Endodermal cell (in vitro differentiated cells): ENCODE measurements around the gene SRMS. TPM values are rescaled to one million over a fixed set of nuclear protein-coding genes. Genes with fewer than 3 reads are reported as not detected.

Experiments used
- DNase-seq: peaks from one replicate; pipeline ENCODE4 v3.0.0-alpha.2; 2017
- H3K27ac ChIP-seq: 2 replicates; pipeline ENCODE4 v1.5.1; 2013; ENCODE audit warnings: mild to moderate bottlenecking, low read depth, low read length, moderate library complexity
- H3K27me3 ChIP-seq: 2 replicates; pipeline ENCODE4 v1.6.1; 2013; ENCODE audit warnings: mild to moderate bottlenecking, low read length, moderate library complexity; ENCODE audit not compliant: insufficient read depth, control insufficient read depth, poor library complexity, severe bottlenecking
- H3K36me3 ChIP-seq: 2 replicates; pipeline ENCODE4 v1.7.0; 2013; ENCODE audit warnings: mild to moderate bottlenecking, low read length, moderate library complexity; ENCODE audit not compliant: control insufficient read depth, insufficient read depth
- H3K4me1 ChIP-seq: one replicate; pipeline ENCODE4 v1.7.0; 2013; ENCODE audit warnings: low read length; ENCODE audit not compliant: control insufficient read depth, insufficient read depth
- H3K4me3 ChIP-seq: 2 replicates; pipeline ENCODE4 v1.5.1; 2013; ENCODE audit warnings: mild to moderate bottlenecking, low read length, moderate library complexity
- H3K9ac ChIP-seq: 2 replicates; pipeline ENCODE4 v1.6.1; 2013; ENCODE audit warnings: mild to moderate bottlenecking, low read length, moderate library complexity; ENCODE audit not compliant: poor library complexity, severe bottlenecking; ENCODE audit errors: extremely low read depth
- H3K9me3 ChIP-seq: 2 replicates; pipeline ENCODE4 v1.6.1; 2013; ENCODE audit warnings: mild to moderate bottlenecking, low read length, moderate library complexity; ENCODE audit not compliant: control insufficient read depth
- H3K27ac Mint-ChIP-seq: 2 replicates; pipeline ENCODE4 v1.8.0; 2020; ENCODE audit warnings: mixed read lengths
- H3K27me3 Mint-ChIP-seq: 2 replicates; pipeline ENCODE4 v1.8.0; 2021; ENCODE audit warnings: mild to moderate bottlenecking, mixed read lengths; ENCODE audit not compliant: insufficient read depth
- H3K36me3 Mint-ChIP-seq: 2 replicates; pipeline ENCODE4 v1.8.0; 2020; ENCODE audit warnings: low read depth, mixed read lengths
- H3K4me1 Mint-ChIP-seq: 2 replicates; pipeline ENCODE4 v1.8.0; 2020; ENCODE audit warnings: mixed read lengths
- H3K4me3 Mint-ChIP-seq: 2 replicates; pipeline ENCODE4 v1.8.0; 2020; ENCODE audit warnings: mild to moderate bottlenecking, moderate library complexity, mixed read lengths
- H3K9me3 Mint-ChIP-seq: 2 replicates; pipeline ENCODE4 v1.8.0; 2020; ENCODE audit warnings: mild to moderate bottlenecking, mixed read lengths
- CTCF ChIP-seq: fragments of 200-600 bp; sonication (generic); conservative IDR thresholded peaks from 2 replicates; pipeline ENCODE4 v1.5.0; 2021; ENCODE audit warnings: antibody characterized with exemption, mild to moderate bottlenecking
- WGBS, 2 experiments: methylation state at CpG; one replicate each; pipeline versions ENCODE4 v1.1.5 to v1.1.7; 2013; ENCODE audit warnings: missing lambda C conversion rate in 2 of 2, mixed read lengths in 1 of 2; ENCODE audit not compliant: insufficient coverage in 1 of 2, insufficient read length in 1 of 2; 5-methylcytosine and 5-hydroxymethylcytosine counted together
- total RNA-seq, 2 donors: library from RNA; stranded (reverse); fragmentation: NEBNext Ultra II Directional in 1 of 2; extraction: Animal tissue kit (Norgen Biotek cat#: 25700) in 1 of 2; gene quantifications; 2 replicates in 1 of 2; 3 replicates in 1 of 2; pipeline ENCODE4 v1.2.1, GENCODE V29; 2021

The SRMS gene
- total RNA-seq, 2 donors from 2014 or later, result not detected

- TF ChIP-seq CTCF, result no peak
- no peaks in the 10 kb centered on the region for H3K4me1 ChIP-seq
- no peak overlapping the region for H3K4me3 ChIP-seq
- no peaks in the 10 kb centered on the region for H3K27me3 ChIP-seq
- Mint-ChIP-seq H3K4me1 (peaks cover 7% of the 10 kb centered on the region), H3K27ac (no peak overlapping the region), H3K4me3 (no peak overlapping the region), H3K36me3 (no peaks in the 10 kb centered on the region), H3K27me3 (no peaks in the 10 kb centered on the region), H3K9me3 (no peaks in the 10 kb centered on the region)
- no peaks in the 10 kb centered on the region for H3K36me3 ChIP-seq
- no peak for DNase-seq
- no peak overlapping the region for H3K27ac ChIP-seq
- no peak overlapping the region for H3K9ac ChIP-seq
- no peaks in the 10 kb centered on the region for H3K9me3 ChIP-seq
- WGBS, 2 experiments, result 89 to 94% methylated on average over 10 to 20 of the region's 20 CpGs
Measured at GRCh38 chr20:63546256-63546955, 1.1 kb downstream of the SRMS start.

GRCh38 chr20:63545814-63546213 is 1.7 kb downstream of the SRMS start:
- no peak overlapping the region for H3K4me3 ChIP-seq
- H3K27me3 Mint-ChIP-seq, result no peaks in the 10 kb centered on the region
- no peak for TF ChIP-seq CTCF
- no peaks in the 10 kb centered on the region for H3K4me1 ChIP-seq
- 69 to 81% methylated on average over 6 of the region's 6 CpGs for WGBS, 2 experiments
- H3K36me3 Mint-ChIP-seq, result no peaks in the 10 kb centered on the region
- no peak for DNase-seq
- peaks cover 7% of the 10 kb centered on the region for H3K4me1 Mint-ChIP-seq
- no peaks in the 10 kb centered on the region for H3K27me3 ChIP-seq
- H3K9me3 ChIP-seq, result no peaks in the 10 kb centered on the region
- no peak overlapping the region for H3K27ac ChIP-seq
- H3K27ac Mint-ChIP-seq, result no peak overlapping the region
- no peak overlapping the region for H3K9ac ChIP-seq
- no peaks in the 10 kb centered on the region for H3K36me3 ChIP-seq
- no peak overlapping the region for H3K4me3 Mint-ChIP-seq
- H3K9me3 Mint-ChIP-seq, result no peaks in the 10 kb centered on the region

- Histone ChIP-seq H3K27ac (no peak overlapping the region), H3K4me1 (no peaks in the 10 kb centered on the region), H3K36me3 (no peaks in the 10 kb centered on the region), H3K9ac (no peak overlapping the region), H3K4me3 (no peak overlapping the region), H3K27me3 (no peaks in the 10 kb centered on the region), H3K9me3 (no peaks in the 10 kb centered on the region)
- WGBS, 2 experiments, result 83 to 84% methylated on average over 13 to 19 of the region's 19 CpGs
- Mint-ChIP-seq H3K36me3 (no peaks in the 10 kb centered on the region), H3K4me3 (no peak overlapping the region), H3K27me3 (no peaks in the 10 kb centered on the region), H3K9me3 (no peaks in the 10 kb centered on the region), H3K4me1 (peaks cover 7% of the 10 kb centered on the region), H3K27ac (no peak overlapping the region)
- no peak for DNase-seq
- TF ChIP-seq CTCF, result no peak
Measured at GRCh38 chr20:63544958-63545516, 2.5 kb downstream of the SRMS start.
